Right lobe of liver (tissue), 4 donors: Measurements from ENCODE around the gene SEMA4F.

ENCODE experiments used
- POLR2A ChIP-seq: fragments of 450-650 bp; IDR thresholded peaks from one replicate; pipeline ENCODE4 v1.6.1; 2017; ENCODE audit warnings: antibody characterized with exemption, mild to moderate bottlenecking
- TF ChIP-seq, protein P1 (sequence below), 4 donors: fragments of 200-600 bp in 3 of 4; fragments of 450-650 bp in 1 of 4; IDR thresholded peaks; one replicate each; pipeline versions ENCODE4 v1.5.1 to v1.8.0; 2016 to 2022; ENCODE audit warnings: antibody characterized with exemption in 4 of 4, mild to moderate bottlenecking in 2 of 4
- donor health status: DM: no; HTN: no; CAD: no.
- donor health status: DM: no; HTN: no; CAD: no.
- donor health status: DM: no; HTN: yes; CAD: no.

DNA sequence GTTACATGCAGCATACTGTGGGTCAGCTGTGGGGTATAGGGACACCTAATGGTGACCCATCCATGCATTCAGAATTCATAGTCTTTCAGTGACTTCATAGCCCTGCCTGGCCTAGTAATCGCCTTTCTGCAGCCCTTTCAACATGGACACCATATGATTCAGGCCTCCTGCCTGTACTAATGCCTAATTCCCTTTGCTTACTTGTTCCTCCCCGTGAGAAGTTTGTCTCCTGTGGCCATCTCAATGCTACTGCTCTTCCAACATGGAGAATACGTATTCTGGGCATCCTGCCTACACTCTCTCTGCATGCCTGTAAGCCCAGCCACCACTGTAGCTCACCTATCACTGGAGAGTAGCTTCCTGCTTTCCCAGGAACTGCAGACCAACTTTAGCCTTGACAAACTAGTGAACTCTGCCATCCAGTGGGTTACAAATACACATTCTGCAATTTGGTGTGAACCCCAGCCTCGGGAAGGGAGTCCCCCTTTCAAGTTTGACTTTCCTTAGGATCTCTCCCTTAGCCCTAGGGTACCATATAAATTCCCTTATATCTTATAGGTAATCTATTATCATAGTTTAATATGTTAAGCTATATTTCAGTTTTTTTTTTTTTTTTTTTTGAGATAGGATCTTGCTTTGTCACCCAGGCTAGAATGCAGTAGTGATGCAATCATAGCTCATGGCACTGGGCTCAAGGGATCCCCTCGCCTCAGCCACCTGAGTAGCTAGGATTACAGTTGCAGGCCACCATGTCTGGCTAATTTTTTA, 28.2 kb upstream of the SEMA4F start:
- no peak for TF ChIP-seq POLR2A
- TF ChIP-seq, protein P1, sequence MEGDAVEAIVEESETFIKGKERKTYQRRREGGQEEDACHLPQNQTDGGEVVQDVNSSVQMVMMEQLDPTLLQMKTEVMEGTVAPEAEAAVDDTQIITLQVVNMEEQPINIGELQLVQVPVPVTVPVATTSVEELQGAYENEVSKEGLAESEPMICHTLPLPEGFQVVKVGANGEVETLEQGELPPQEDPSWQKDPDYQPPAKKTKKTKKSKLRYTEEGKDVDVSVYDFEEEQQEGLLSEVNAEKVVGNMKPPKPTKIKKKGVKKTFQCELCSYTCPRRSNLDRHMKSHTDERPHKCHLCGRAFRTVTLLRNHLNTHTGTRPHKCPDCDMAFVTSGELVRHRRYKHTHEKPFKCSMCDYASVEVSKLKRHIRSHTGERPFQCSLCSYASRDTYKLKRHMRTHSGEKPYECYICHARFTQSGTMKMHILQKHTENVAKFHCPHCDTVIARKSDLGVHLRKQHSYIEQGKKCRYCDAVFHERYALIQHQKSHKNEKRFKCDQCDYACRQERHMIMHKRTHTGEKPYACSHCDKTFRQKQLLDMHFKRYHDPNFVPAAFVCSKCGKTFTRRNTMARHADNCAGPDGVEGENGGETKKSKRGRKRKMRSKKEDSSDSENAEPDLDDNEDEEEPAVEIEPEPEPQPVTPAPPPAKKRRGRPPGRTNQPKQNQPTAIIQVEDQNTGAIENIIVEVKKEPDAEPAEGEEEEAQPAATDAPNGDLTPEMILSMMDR (IDR thresholded peaks at IDR 0.05), result no peak
